Activated CD8-positive, alpha-beta memory T cell treated with anti-CD3 and anti-CD28 coated beads for 48 hours (primary cell): ENCODE measurements around the gene SPTB.
"Not testable (repeated sequence)": the region's sequence is repeated elsewhere in the genome, so short reads cannot be mapped to it uniquely, and the experiment has no call there.

ENCODE experiments used
- DNase-seq, 3 experiments: peaks; one replicate each; pipeline ENCODE4 v3.0.0-alpha.2; 2020; ENCODE audit warnings: low read depth in 2 of 3, low spot score in 2 of 3

Gene SPTB

GRCh38 chr14:64879635-64880220, at the start of gene SPTB:
Gene SPTB, minus strand, starts transcription at chr14:64879907. Its CDS starts 56,813 bp downstream, at chr14:64823094.
- peak; percentile 1 to 31 (median 19) for DNase-seq

- DNase-seq, result no peak
Measured at GRCh38 chr14:64929014-64929359, 49.3 kb upstream of the SPTB start.

- DNase-seq, result no peak
Measured at GRCh38 chr14:64928239-64929013, 48.7 kb upstream of the SPTB start.

GRCh38 chr14:64927031-64927430, 47.3 kb upstream of the SPTB start:
- no peak for DNase-seq

- no peak for DNase-seq
Measured at GRCh38 chr14:64926398-64926995, 46.8 kb upstream of the SPTB start.

GRCh38 chr14:64923015-64923414, 43.3 kb upstream of the SPTB start:
- DNase-seq, result no peak

- no peak for DNase-seq
Measured at GRCh38 chr14:64920465-64920864, 40.8 kb upstream of the SPTB start.

- DNase-seq, result no peak
Measured at GRCh38 chr14:64919618-64920017, 39.9 kb upstream of the SPTB start.

GRCh38 chr14:64919215-64919614, 39.5 kb upstream of the SPTB start:
- DNase-seq, result no peak

GRCh38 chr14:64918216-64918615, 38.5 kb upstream of the SPTB start:
- DNase-seq, result no peak

GRCh38 chr14:64915797-64916196, 36.1 kb upstream of the SPTB start:
- no peak for DNase-seq

- DNase-seq, result no peak
Measured at GRCh38 chr14:64915029-64915424, 35.3 kb upstream of the SPTB start.

- DNase-seq, result peak; percentile 83 to 89 (median 87)
Measured at GRCh38 chr14:64914237-64915028, 34.7 kb upstream of the SPTB start, which contains the start of gene CHURC1. Gene CHURC1, plus strand, starts transcription at chr14:64914455. Its CDS starts 41 bp downstream, at chr14:64914496.

GRCh38 chr14:64913477-64913876, 33.8 kb upstream of the SPTB start:
- DNase-seq, result not testable (repeated sequence)

- no peak for DNase-seq
Measured at GRCh38 chr14:64912261-64912660, 32.6 kb upstream of the SPTB start.

GRCh38 chr14:64910847-64911495, 31.3 kb upstream of the SPTB start:
- no peak for DNase-seq

GRCh38 chr14:64906022-64906421, 26.3 kb upstream of the SPTB start:
- DNase-seq, result no peak

GRCh38 chr14:64899958-64900357, 20.3 kb upstream of the SPTB start:
- no peak for DNase-seq

GRCh38 chr14:64891839-64892375, 12.2 kb upstream of the SPTB start:
- DNase-seq, result peak in 1 of 3 experiments; percentile 5

- no peak for DNase-seq
Measured at GRCh38 chr14:64891173-64891838, 11.6 kb upstream of the SPTB start.
